Activated T-helper 1 cell treated with anti-CD3 and anti-CD28 coated beads, Interleukin-12 subunit alpha, Interleukin-12 subunit beta, Interleukin-2, Interleukin-4 antibody, amounts not matched to agents 30 ng/mL and 10 ng/mL and 1 ng/mL, durations not matched to agents 14 hours and 24 hours and 36 hours (primary cell): ENCODE results near the gene LYST. TPM values are rescaled to one million over a fixed set of nuclear protein-coding genes. Genes with fewer than 3 reads are reported as not detected.

Experiments used
- DNase-seq: peaks from one replicate; pipeline ENCODE4 v3.0.0; 2021; ENCODE audit warnings: low spot score
- H3K27ac Mint-ChIP-seq: one replicate; pipeline ENCODE4 v1.8.0; 2021; ENCODE audit warnings: mild to moderate bottlenecking, mixed read lengths
- H3K27me3 Mint-ChIP-seq: one replicate; pipeline ENCODE4 v1.8.0; 2022; ENCODE audit warnings: mild to moderate bottlenecking, moderate library complexity, mixed read lengths; ENCODE audit not compliant: insufficient read depth
- H3K36me3 Mint-ChIP-seq: one replicate; pipeline ENCODE4 v1.8.0; 2021; ENCODE audit warnings: low read depth, mixed read lengths
- H3K4me1 Mint-ChIP-seq: one replicate; pipeline ENCODE4 v1.8.0; 2021; ENCODE audit warnings: low read depth, mixed read lengths
- H3K4me3 Mint-ChIP-seq: one replicate; pipeline ENCODE4 v1.8.0; 2021; ENCODE audit warnings: mild to moderate bottlenecking, moderate library complexity, mixed read lengths
- H3K9me3 Mint-ChIP-seq: one replicate; pipeline ENCODE4 v1.8.0; 2021; ENCODE audit warnings: mixed read lengths
- intact Hi-C: fragments of 100-400 bp; cut with micrococcal nuclease; formaldehyde crosslinking; loops from one replicate; pipeline ENCODE4 v1.15.1; 2024
- total RNA-seq: library from RNA; stranded (reverse); gene quantifications from 2 replicates; pipeline ENCODE4 v1.2.3, GENCODE V29; 2022

The LYST gene
- total RNA-seq, 1 donor from 2014 or later = 145 TPM

DNA sequence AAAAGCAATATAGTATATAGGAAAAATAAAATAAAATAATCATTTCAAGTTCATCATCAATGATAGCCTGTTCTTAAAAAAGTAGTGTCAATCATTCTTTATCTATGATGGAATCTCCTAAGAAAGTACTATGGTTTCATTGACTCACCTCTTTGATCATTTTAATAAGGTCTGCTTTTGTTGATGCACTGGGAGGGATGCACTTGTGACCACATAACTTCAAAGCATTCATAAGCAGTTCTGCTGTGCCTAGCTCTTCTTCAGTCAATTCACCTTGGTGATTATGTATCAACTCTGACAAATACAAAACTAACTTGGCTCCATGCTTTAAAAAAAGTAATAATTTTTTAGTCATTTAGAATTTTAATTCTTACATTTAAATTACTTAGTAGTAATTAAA, 132.4 kb downstream of the LYST start:
- H3K36me3 Mint-ChIP-seq = peaks cover 27% of the 10 kb centered on the region
- H3K4me1 Mint-ChIP-seq = peaks cover 11% of the 10 kb centered on the region
- H3K4me3 Mint-ChIP-seq = no peak overlapping the region
- DNase-seq = no peak
- H3K27me3 Mint-ChIP-seq = no peaks in the 10 kb centered on the region
- no peak overlapping the region for H3K27ac Mint-ChIP-seq
- intact Hi-C loops = no loop called here
- no peaks in the 10 kb centered on the region for H3K9me3 Mint-ChIP-seq

DNA sequence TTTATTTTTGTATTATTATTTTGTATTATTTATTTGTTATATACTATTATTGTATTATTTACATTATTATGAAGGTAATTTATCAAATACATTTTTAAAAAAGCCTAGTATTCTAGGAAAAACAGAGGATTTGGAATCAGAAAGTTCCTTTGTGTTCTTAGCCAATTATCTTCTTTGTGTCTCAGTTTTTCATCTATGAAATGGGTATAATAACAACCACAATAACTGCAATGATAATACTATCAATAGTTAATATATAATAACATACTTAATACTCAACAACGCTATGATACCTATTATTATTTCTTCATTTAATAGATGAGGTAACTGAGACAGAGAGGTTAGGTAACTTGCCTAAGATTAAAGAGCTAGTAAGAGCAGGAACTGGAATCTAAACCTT, 136.7 kb downstream of the LYST start:
- no peak overlapping the region for H3K4me3 Mint-ChIP-seq
- H3K36me3 Mint-ChIP-seq = peaks cover 8% of the 10 kb centered on the region
- intact Hi-C loops = loop anchor here (2.0 kb wide), 1 partner anchor 217 kb away; no protein-coding TSS in a partner anchor
- H3K4me1 Mint-ChIP-seq = peaks cover 5% of the 10 kb centered on the region
- H3K27ac Mint-ChIP-seq = no peak overlapping the region
- H3K27me3 Mint-ChIP-seq = no peaks in the 10 kb centered on the region
- H3K9me3 Mint-ChIP-seq = no peaks in the 10 kb centered on the region
- no peak for DNase-seq

DNA sequence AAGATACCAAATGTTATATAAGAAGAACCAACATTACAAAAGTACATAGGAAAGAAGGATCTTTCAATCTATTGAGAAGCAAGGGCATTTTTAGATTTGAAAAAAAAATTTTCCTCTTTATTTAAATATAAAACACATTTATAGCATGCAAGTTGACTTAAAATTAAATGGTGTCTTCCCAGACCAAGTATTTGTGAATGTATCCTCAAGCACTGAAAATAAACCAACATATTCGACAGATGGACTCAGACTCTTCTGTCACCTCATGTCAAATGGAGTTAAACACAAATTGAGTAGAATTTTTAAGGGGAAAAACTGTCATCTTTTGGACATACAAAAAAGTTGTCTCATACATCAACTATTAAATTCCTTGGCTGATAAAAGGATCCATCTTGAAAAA, 140.1 kb downstream of the LYST start:
- intact Hi-C loops = no loop called here
- Mint-ChIP-seq H3K27me3 (no peaks in the 10 kb centered on the region), H3K9me3 (no peaks in the 10 kb centered on the region), H3K36me3 (peaks cover 14% of the 10 kb centered on the region), H3K4me3 (no peak overlapping the region), H3K4me1 (no peaks in the 10 kb centered on the region), H3K27ac (no peak overlapping the region)
- no peak for DNase-seq

DNA sequence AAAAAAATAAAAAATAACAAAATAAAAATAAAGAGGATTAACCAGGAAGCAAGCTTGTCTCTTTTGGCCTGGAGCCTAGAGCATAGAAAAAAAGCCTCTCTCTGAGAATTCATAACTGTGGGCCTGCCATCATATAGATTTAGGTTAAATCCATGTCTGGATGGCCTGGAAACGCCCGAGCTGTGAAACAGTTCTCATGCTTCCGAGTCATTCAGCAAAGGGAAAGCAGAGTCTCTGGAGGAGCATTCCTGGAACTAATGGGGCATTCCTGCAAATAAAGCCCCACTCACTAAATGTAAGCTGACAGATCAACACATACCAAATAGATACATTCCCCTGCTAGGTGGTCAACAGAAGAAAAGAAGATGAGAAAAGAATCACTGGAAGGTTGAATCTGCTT, 141.3 kb downstream of the LYST start:
- H3K36me3 Mint-ChIP-seq = peaks cover 15% of the 10 kb centered on the region
- H3K27me3 Mint-ChIP-seq = no peaks in the 10 kb centered on the region
- H3K4me1 Mint-ChIP-seq = no peaks in the 10 kb centered on the region
- H3K4me3 Mint-ChIP-seq = no peak overlapping the region
- no peak overlapping the region for H3K27ac Mint-ChIP-seq
- intact Hi-C loops = no loop called here
- H3K9me3 Mint-ChIP-seq = no peaks in the 10 kb centered on the region
- DNase-seq = no peak

DNA sequence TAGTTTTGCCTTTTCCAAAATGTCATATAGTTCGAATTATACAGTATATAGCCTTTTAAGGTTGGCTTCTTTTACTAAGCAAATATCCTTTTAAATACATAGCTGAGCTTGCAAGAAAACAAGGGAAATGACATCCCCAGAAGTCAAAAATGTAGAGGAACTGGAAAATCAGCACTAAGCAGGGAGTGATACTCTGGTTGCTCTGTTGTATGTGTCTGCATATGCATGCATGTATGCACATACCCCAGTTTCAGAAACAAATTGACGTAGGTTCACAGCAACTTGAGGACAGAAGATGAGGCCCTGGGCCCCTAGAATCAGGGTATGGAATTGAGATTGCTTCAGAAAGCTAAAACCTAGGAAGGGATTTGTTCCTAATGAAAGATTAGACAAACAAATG, 142.0 kb downstream of the LYST start:
- peaks cover 18% of the 10 kb centered on the region for H3K36me3 Mint-ChIP-seq
- H3K27me3 Mint-ChIP-seq = no peaks in the 10 kb centered on the region
- H3K4me1 Mint-ChIP-seq = no peaks in the 10 kb centered on the region
- no peaks in the 10 kb centered on the region for H3K9me3 Mint-ChIP-seq
- intact Hi-C loops = no loop called here
- no peak for DNase-seq
- no peak overlapping the region for H3K4me3 Mint-ChIP-seq
- H3K27ac Mint-ChIP-seq = no peak overlapping the region

DNA sequence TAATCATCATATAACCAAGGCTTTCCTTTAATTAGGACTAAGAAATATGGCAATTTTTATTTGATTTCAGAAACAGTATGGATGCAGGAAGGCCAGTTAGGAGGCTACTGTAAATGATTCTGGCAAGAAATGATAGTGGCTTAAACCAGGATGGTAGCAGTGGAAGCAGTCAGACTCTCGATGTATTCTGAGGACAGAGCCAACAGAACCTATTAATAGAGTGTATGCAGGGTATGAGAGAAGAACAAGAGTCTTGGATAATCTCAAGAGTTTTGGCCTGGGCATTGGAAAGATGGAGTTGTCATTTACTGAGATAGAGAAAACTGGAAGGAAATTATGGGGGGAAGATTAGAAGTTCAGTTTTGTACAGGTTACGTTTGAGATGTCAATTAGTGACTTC, 143.8 kb downstream of the LYST start:
- H3K27me3 Mint-ChIP-seq = no peaks in the 10 kb centered on the region
- H3K4me3 Mint-ChIP-seq = no peak overlapping the region
- no peak overlapping the region for H3K27ac Mint-ChIP-seq
- intact Hi-C loops = no loop called here
- H3K36me3 Mint-ChIP-seq = peaks cover 23% of the 10 kb centered on the region
- no peak for DNase-seq
- H3K4me1 Mint-ChIP-seq = no peaks in the 10 kb centered on the region
- H3K9me3 Mint-ChIP-seq = no peaks in the 10 kb centered on the region

DNA sequence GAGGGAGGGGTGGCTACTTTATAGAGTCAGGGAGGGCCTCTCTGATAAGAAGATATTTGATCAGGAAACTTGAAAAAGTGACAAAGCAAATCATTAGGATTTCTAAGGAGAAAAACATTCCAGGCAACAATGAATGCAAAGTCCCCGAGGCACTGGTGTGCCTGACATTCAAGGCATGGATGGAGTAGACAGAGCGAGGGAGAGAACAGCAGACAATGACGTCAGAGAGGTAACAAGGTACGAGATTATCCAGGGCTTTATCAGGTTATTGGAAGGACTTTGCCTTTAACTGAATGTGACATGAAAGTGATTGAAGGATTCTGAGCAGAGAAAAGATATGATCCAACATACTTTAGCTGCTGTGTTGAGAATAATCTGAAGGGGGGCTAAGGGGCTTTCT, 144.7 kb downstream of the LYST start:
- H3K36me3 Mint-ChIP-seq = peaks cover 24% of the 10 kb centered on the region
- H3K4me3 Mint-ChIP-seq = no peak overlapping the region
- intact Hi-C loops = no loop called here
- no peaks in the 10 kb centered on the region for H3K4me1 Mint-ChIP-seq
- no peaks in the 10 kb centered on the region for H3K9me3 Mint-ChIP-seq
- no peak for DNase-seq
- H3K27me3 Mint-ChIP-seq = no peaks in the 10 kb centered on the region
- H3K27ac Mint-ChIP-seq = no peak overlapping the region

DNA sequence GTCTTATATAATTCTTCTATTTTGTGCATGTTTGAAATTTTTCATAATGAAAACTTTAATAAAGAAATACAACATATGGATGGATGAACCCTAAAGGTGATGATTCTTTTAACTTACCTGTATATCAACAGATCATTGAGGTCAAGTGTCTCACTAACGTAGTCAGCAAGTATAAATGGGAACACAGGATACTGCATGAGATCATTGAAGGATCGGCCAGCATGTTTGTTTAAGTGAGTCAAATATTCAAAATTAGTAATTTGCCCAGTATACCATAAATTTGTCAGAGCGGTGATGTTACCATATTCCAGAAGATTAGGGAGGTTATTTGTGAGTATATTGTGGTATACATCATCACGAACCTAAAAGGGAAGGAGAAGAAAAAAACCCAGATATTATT, 146.2 kb downstream of the LYST start:
- H3K4me3 Mint-ChIP-seq = no peak overlapping the region
- intact Hi-C loops = no loop called here
- H3K36me3 Mint-ChIP-seq = peaks cover 29% of the 10 kb centered on the region
- no peak overlapping the region for H3K27ac Mint-ChIP-seq
- no peak for DNase-seq
- H3K4me1 Mint-ChIP-seq = no peaks in the 10 kb centered on the region
- H3K9me3 Mint-ChIP-seq = no peaks in the 10 kb centered on the region
- no peaks in the 10 kb centered on the region for H3K27me3 Mint-ChIP-seq

DNA sequence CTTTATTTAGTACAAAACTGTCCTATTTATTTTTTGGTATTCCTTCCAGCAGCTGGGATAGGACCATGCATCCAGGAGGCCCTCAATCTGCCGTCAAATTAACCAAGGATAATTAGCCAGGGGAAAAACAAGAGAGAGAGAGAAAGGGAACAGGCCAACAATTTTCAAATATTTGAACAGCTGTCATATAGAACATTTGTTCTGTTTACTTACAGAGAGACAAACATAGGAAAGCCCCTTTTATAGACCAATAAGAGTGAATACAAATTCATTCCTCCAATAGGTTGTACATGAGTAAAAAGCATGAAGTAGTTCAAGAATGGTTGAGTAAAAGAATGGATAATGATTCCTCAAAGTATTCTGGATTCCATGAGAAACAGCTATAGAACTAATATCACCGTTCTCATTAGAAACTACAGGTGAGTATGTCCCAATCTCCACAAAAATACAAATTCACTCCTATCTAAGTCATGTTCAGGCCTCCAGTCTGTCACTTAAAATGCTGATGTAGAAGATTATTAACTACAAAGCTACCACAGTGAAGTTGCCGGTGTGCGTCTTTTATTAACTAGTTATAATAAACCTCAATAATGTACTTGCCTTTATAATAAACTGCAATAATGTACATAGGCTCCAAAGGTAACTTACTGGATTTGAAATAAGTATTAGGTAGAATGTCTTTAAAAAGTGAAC, 152.4 kb downstream of the LYST start:
- no peaks in the 10 kb centered on the region for H3K9me3 Mint-ChIP-seq
- no peaks in the 10 kb centered on the region for H3K27me3 Mint-ChIP-seq
- H3K4me3 Mint-ChIP-seq = no peak overlapping the region
- H3K4me1 Mint-ChIP-seq = peaks cover under 1% of the 10 kb centered on the region
- intact Hi-C loops = no loop called here
- DNase-seq = no peak
- H3K27ac Mint-ChIP-seq = peak overlapping the region; percentile 10
- H3K36me3 Mint-ChIP-seq = peaks cover 39% of the 10 kb centered on the region

DNA sequence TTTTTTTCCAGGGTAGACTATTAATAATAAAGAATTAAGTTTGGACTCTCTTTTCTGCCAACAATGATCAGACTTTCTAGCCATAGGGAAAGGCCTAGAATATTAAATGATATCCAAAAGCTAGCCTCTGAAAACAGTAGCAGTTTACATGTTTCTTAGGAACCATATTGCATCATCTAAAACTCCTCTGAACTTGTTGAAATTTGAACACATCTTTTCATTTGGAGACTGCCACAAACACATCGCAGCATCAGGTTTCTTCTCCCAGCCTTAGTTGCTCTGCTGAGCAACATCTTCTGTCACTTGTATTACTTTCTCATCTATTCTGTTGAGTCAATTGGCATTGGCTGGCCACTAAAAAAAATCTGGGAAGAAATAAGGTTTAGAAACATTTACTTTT, 153.9 kb downstream of the LYST start:
- intact Hi-C loops = no loop called here
- H3K9me3 Mint-ChIP-seq = no peaks in the 10 kb centered on the region

DNA sequence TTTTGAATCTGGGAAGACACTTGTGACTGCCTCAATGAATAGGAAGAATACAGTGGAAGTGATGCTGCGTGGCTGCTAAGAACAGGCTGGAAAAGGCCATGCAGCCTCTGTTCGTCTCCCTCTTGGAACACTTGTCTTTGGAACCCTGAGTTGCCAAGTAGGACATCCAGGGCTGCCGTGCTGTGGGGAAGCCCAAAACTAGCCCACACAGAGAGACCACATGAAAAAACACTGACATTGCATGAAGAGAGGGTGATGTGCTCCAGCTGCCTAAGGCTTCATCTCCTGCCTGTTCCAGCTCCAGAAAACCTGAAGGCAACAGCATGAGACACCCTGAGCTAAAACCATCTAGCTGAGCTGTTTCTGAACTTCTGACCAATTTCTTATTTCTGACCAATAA, 156.0 kb downstream of the LYST start:
- H3K27me3 Mint-ChIP-seq = no peaks in the 10 kb centered on the region
- intact Hi-C loops = no loop called here
- no peak overlapping the region for H3K27ac Mint-ChIP-seq
- H3K9me3 Mint-ChIP-seq = no peaks in the 10 kb centered on the region
- H3K4me1 Mint-ChIP-seq = peaks cover 6% of the 10 kb centered on the region
- H3K36me3 Mint-ChIP-seq = peaks cover 41% of the 10 kb centered on the region
- DNase-seq = no peak
- no peak overlapping the region for H3K4me3 Mint-ChIP-seq

More for the DNA sequence above, 153.9 kb downstream of the LYST start:
- no peaks in the 10 kb centered on the region for H3K27me3 Mint-ChIP-seq
- peaks cover 6% of the 10 kb centered on the region for H3K4me1 Mint-ChIP-seq
- H3K4me3 Mint-ChIP-seq = no peak overlapping the region
- no peak overlapping the region for H3K27ac Mint-ChIP-seq
- H3K36me3 Mint-ChIP-seq = peaks cover 46% of the 10 kb centered on the region
- DNase-seq = no peak

DNA sequence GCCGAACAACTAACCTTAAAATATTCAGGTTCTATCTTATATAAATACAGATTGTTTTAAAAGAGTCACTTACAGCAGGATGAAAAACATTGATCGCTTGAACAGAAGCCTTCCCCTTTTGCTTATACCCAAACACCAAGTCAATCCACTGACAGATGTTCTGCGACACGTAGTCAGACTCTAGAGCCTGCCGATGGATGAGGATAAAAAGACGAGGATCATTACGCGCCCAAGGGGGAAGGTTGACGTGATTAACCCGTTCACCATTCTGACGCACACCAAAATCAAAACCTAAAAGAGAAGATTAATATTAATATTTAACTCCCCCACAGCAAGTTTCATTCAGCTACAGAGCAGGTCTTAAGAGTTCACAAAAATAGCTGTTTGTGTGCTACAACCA, 157.7 kb downstream of the LYST start:
- Mint-ChIP-seq H3K4me3 (no peak overlapping the region), H3K4me1 (peaks cover 6% of the 10 kb centered on the region), H3K36me3 (peaks cover 31% of the 10 kb centered on the region), H3K27ac (no peak overlapping the region), H3K9me3 (no peaks in the 10 kb centered on the region), H3K27me3 (no peaks in the 10 kb centered on the region)
- intact Hi-C loops = no loop called here
- DNase-seq = no peak

DNA sequence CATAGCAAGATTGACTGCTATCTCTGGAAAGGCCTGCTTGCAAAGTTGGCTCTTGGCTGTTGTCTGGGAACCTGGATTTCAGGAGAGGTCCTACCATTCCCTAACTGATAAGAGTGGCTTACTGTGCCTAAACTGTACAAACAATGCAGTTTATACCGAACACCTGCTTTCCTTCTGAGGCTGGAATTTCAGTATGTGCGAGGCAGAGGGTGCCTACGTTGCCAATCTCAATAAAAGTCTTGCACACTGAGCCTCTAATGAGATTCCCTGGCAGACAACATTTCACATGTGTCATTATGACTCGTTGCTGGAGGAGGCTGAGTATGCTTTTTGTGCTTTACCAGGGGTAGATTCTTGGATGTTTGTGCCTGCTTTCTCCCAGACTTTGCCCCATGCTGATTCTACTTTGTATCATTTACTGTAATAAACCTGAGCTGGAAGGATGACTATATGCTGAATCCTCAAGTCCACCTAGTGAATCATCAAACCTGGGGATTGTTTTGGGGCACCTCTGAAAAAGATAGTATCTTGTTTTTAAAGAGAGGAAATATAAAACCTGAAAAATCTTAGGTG, 158.2 kb downstream of the LYST start:
- Mint-ChIP-seq H3K36me3 (peaks cover 33% of the 10 kb centered on the region), H3K27ac (no peak overlapping the region), H3K27me3 (no peaks in the 10 kb centered on the region), H3K9me3 (no peaks in the 10 kb centered on the region), H3K4me3 (no peak overlapping the region), H3K4me1 (peaks cover 6% of the 10 kb centered on the region)
- intact Hi-C loops = no loop called here
- no peak for DNase-seq

DNA sequence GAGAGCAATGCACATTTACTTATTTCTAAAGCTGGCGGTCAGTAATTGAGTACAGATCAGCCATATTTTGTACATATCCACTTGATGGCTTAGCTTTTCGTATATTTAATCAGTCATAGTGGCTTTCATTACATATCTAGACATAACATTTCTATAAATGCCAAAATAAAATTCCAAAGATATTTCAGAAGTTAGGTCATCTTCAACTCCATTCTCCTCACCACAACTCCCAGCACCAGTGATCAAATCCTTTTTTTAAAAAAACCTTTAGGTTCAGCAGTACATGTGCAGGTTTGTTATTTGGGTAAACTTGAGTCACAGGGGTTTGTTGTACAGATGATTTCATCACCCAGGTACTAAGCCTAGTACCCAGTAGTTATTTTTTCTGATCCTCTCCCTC, 163.2 kb downstream of the LYST start:
- Mint-ChIP-seq H3K27ac (no peak overlapping the region), H3K36me3 (peaks cover 54% of the 10 kb centered on the region), H3K9me3 (no peaks in the 10 kb centered on the region), H3K4me3 (no peak overlapping the region), H3K27me3 (no peaks in the 10 kb centered on the region), H3K4me1 (no peaks in the 10 kb centered on the region)
- no peak for DNase-seq
- intact Hi-C loops = no loop called here
